ENCODE data around the gene EIF3F.
A peak's percentile ranks its signal among the peaks of the same experiment; 100 is the strongest.

Gene EIF3F, protein sequence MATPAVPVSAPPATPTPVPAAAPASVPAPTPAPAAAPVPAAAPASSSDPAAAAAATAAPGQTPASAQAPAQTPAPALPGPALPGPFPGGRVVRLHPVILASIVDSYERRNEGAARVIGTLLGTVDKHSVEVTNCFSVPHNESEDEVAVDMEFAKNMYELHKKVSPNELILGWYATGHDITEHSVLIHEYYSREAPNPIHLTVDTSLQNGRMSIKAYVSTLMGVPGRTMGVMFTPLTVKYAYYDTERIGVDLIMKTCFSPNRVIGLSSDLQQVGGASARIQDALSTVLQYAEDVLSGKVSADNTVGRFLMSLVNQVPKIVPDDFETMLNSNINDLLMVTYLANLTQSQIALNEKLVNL

DNA sequence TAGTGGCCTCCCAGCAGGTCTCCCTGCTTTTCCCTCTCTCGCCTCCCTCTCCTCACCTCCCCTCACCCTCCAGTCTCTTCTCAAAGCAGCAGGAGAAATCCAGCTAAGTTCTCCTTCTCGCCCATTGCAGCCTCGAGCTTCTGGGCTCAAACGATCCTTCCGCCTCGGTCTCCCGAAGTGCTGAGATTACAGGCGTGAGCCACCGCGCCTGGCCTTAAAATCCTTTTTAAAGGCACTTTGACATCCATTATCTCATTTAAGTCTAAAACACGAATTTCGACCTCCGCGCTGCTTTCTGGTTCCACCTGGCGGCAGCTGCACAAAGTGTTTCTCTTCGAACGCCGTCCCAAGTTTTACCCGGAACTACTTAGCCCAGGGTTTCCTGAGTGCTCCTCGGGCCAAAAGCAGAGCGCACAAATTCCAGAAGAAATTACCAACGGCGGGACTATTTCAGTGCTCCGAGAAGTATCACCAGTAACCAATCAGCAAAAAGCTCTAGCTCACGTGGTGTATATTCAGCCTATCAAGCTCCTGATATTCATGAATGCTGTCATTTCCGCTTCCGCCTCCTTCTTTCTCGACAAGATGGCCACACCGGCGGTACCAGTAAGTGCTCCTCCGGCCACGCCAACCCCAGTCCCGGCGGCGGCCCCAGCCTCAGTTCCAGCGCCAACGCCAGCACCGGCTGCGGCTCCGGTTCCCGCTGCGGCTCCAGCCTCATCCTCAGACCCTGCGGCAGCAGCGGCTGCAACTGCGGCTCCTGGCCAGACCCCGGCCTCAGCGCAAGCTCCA is at the start of gene EIF3F:
EIF3F (plus strand) TSS at position 570 of the 792 bp plus-strand sequence; CDS start at position 586, 16 bp downstream.
- DNase-seq (ENCODE audit: low read depth in 2 of 2) = peak; percentile 70 to 77

DNA sequence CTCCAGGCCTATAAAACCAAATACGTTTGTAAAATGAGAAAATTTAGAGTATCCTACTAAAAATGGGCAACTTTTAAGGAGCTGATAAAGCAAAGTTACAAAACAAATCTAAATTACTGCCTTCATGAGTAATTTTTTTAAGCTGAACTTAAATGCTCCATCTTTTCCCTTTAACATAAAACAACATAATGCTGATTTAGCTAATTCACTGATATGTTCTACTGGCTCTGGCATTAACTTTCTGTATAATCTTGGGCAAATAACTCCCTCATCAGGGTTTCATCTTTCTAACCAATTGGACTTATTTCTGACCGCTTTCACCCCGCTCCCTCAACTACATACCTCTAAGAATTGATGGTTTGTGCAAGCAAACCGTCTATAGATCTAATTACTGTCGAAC is 46.0 kb upstream of the EIF3F start:
- no peak for DNase-seq (ENCODE audit: low read depth in 2 of 2)

- no peak for DNase-seq (ENCODE audit: low read depth in 2 of 2)
These were observed 45.5 kb upstream of the EIF3F start, which contains the start of gene OR10A3 for GRCh38 chr11:7941608-7942007. Gene OR10A3 (minus strand): TSS chr11:7941708. CDS start chr11:7939520, 2,188 bp downstream.

DNA sequence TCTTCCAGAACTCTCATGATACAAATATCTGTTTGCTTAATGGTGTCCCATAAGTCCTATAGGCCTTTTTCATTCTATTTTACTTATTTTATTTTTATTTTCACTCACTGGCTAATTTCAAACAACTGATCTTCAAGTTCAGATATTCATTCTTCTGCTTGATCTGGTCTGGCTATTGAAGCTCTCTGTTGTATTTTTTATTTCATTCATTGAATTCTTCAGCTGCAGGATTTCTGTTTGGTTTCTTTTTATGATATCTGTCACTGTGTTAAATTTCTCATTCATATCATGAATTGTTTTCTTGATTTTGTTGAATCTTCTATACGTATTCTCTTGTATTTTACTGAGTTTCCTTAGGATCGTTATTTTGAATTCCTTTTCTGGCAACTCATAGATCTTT is 43.0 kb upstream of the EIF3F start:
- DNase-seq (ENCODE audit: low read depth in 2 of 2) = no peak

- no peak for DNase-seq (ENCODE audit: low read depth in 2 of 2)
These were observed 37.2 kb upstream of the EIF3F start for GRCh38 chr11:7949934-7950333.

- no peak for DNase-seq (ENCODE audit: low read depth in 2 of 2)
These were observed 31.9 kb upstream of the EIF3F start for GRCh38 chr11:7955191-7955590.

- DNase-seq (ENCODE audit: low read depth in 2 of 2) = no peak
These were observed 22.9 kb upstream of the EIF3F start for GRCh38 chr11:7964261-7964660.

GRCh38 chr11:7964873-7965272 is 22.3 kb upstream of the EIF3F start:
- DNase-seq (ENCODE audit: low read depth in 2 of 2) = no peak

- DNase-seq (ENCODE audit: low read depth in 2 of 2) = no peak
These were observed 21.8 kb upstream of the EIF3F start, which contains the start of gene NLRP10 for GRCh38 chr11:7965386-7965785. Gene NLRP10 (minus strand): TSS chr11:7965447. CDS start chr11:7963495, 1,952 bp downstream.

GRCh38 chr11:7967097-7967496 is 20.0 kb upstream of the EIF3F start:
- no peak for DNase-seq (ENCODE audit: low read depth in 2 of 2)

GRCh38 chr11:7967826-7968225 is 19.3 kb upstream of the EIF3F start:
- DNase-seq (ENCODE audit: low read depth in 2 of 2) = no peak

DNA sequence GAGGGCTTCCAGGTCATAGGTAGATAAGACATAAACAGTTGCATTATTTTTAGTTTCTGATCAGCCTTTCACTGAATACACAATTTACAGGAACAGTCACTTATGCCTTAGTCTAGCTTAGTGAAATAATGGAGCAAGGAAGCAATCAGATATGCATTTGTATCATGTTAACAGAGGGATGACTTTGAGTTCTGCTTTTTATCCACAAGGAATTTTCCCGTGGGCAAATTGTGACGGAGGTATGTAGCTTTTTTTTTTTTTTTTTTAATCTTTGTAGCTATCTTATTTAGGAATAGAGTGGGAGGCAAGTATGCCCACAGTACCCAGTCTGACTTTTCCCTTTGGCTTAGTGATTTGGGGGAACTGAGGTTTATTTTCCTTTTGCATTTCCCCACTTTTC is 18.5 kb upstream of the EIF3F start:
- no peak for DNase-seq (ENCODE audit: low read depth in 2 of 2)

DNA sequence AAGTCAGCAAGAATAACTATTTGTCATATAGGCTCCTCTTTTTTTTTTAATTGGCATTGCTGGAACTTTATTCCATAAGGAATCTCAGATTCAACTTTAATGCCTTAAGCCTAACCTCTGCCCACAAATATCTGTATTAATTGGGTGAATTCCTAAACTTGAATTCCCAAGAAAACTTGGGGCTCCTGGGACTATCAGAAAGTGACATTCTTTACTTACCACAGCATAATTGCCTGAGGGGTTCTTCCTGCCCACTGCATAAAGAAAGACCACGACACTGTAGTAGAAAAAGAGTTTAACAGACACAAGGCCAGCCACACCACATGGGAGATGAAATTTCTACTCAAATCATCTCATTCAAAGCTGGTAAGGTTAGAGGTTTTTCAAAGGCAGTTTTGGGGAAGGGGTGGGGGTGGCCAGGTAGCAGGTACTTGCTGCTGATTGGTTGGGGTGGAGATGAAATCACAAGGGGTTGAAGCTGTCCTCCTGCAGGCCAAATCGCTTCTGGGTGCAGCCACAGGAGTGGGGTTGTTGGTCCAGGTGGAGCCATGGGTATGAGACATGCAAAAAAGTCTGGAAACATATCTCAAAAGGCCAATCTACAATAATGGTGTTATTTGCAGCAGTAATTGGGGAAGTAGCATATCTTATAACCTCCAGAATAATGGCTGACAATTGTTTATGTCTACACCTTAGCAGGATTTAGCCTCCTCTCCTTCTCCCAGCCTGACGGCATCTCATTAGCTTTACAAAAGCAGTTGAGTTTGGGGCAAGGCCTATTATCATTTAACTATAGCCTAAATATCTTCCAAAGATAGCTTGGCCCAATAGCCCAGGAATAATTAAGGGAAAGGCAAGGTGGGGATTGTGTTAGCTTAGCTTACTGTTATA is 17.1 kb upstream of the EIF3F start:
- no peak for DNase-seq (ENCODE audit: low read depth in 2 of 2)

DNA sequence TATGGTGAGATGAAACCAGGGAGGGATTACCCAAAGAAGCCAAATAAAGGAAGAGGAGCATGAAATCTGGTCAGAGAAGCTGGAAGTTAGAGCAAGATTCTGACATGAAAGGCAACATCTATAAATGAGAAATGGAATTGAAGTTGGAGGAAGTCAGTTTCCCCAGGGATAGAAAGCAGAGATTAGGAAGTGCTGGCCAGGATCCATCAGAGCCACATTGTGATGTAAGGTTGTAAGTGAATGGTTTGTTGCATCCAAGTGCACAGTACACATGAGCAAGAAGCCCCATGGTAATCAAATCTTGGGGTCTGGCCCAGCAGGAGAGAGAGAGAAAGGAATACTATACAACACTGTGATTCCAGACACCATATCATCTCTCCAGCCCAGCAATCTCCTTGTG is 15.3 kb upstream of the EIF3F start:
- DNase-seq (ENCODE audit: low read depth in 2 of 2) = no peak

GRCh38 chr11:7973011-7973410 is 14.1 kb upstream of the EIF3F start:
- no peak for DNase-seq (ENCODE audit: low read depth in 2 of 2)

DNA sequence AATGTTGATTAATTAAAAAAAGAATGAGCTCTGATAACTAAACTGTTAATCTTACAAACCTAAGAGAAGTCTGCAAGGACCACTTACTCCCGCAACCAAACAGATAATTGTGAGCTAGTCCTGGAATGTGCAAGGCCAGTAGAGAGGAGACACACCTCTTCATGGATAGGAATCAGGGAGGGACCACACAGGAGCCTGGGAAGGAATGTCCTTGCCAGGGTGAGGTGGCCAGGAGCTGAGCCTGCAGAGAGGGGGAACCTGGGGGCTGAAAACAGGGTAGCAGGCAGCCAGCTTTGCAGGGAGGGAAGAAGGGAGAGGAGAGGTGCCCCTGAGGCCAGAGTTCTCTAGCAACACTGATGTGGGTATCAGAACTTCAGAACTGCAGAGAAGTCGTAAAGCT is 12.5 kb upstream of the EIF3F start:
- no peak for DNase-seq (ENCODE audit: low read depth in 2 of 2)

DNA sequence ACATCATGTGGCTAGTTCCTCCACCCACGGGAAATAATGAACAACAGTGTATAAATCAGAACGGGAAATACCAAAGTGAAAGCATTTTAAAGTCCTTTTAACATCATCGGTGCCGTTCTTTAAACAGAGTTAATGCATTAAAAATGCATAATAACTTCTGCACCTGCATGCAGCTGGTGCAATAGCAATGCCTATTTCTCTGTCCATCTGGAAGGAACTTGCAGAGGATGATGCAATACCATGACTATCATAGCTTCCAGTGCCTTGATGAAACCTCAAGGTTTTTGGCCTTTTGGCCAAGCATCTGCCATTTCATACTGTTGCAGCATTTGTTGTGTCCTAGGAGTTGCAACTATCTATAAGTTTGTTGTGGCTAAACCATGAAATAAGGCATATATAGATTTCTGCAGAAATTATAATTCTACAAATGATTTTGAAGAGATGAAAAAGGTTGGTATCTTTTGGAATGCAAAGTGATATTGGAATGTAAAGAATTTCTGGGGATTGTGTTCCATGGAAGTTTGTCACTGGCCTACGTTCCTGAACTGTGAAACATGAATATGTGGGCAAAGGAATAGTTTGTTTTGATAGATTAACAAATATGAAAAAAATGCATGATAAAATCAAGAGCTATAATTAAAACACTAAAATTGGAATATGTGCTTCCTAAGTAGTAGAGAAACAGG is 9.8 kb upstream of the EIF3F start:
- DNase-seq (ENCODE audit: low read depth in 2 of 2) = no peak

GRCh38 chr11:7981619-7982157 is 5.4 kb upstream of the EIF3F start:
- no peak for DNase-seq (ENCODE audit: low read depth in 2 of 2)

GRCh38 chr11:7982582-7983119 is 4.5 kb upstream of the EIF3F start:
- DNase-seq (ENCODE audit: low read depth in 2 of 2) = no peak

DNA sequence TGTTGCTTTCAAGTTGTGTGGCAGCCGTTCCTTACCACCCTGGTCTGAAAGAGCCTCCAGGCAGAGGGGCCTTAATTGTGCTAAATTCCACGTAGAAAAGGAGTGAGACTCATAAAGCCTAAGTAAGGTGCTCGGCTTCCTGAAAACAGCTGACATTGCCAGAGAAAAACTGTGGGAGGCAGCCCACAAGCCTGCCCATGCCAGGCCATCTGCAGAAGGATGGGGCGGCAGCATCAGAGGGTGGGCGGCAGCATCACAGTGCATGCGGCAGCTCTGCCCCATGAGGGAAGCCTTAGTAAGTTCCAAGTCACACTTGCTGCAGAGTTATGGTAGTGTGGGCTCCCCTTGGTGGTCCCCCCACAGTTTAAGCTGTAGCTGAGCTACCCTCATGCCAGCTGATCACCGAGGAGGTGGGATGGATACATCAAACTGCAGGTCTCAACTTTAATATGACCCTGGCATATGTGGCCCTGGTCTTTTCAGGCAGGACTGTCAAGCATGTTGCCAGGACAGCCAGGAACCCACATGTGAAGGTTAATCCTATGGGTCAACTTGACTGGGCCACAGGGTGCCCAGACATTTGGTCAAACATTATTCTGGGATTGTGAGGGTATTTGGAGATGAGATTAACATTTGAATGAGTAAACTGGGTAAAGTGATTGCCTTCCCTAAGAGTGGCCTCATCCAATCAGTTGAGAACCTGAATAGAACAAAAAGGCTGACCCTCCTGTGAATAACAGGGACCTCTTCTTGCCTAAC is 3.1 kb upstream of the EIF3F start:
- no peak for DNase-seq (ENCODE audit: low read depth in 2 of 2)

Measured in stimulated activated CD8-positive, alpha-beta memory T cell treated with anti-CD3 and anti-CD28 coated beads, Interleukin-2, amount 100 ng/mL, for 1 hour (primary cell).